Measurements from ENCODE around the gene ABCD1.
A peak's percentile ranks its signal among the peaks of the same experiment; 100 is the strongest.

GRCh38 chrX:153723351-153724251 is 1.1 kb upstream of the ABCD1 start:
- no peak for TF ChIP-seq EZH2 (IDR thresholded peaks at IDR 0.05; ENCODE audit: borderline replicate concordance)
- peak; percentile 37 for TF ChIP-seq CTCF (IDR thresholded peaks at IDR 0.05; ENCODE audit: poor library complexity)

Data from hepatocyte (in vitro differentiated cells).